GM21381 (cell line): Measurements from ENCODE around the gene ZMYND8.

Experiments used
- ATAC-seq: cut with Tn5 transposase; IDR thresholded peaks from one replicate; pipeline ENCODE4 v1.9.1; 2021; ENCODE audit warnings: mild to moderate bottlenecking, moderate library complexity; ENCODE audit not compliant: unreplicated experiment

The ZMYND8 gene

DNA sequence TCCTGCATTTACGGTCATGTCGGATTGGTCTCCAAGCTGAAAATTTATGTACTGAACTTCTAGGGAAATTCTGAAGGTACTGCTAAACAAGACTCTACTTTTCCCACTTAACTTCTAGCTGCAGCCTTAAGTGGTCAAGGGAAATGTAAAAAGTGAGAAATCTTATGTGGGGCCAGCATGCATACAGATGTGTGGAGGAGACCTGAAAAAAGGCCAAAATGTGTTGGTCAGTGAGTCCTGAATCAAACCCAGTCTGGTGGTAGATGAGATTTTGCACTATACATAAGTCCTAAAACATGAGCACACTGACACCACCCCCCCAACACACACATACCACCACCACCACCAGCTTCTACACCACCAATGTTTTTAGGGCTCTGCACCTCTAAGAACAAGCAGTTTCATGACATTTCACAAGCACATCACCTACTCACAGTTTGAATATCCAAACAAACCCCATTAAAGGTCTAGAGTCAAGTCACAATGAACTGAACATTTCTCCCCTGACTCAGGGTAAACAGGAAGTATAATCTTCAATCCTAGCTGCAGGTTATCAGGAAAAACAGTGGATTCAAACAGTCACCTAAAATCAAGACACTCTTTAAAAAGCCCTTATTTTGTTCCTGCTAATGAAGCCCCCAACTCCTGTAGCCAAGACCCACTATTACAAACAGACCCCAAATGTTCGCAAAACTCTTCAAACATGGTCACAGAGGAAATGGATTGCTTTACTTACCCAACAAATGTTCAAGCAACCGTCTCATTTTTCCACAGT lies 1.6 kb downstream of the ZMYND8 start:
- ATAC-seq = no peak

GRCh38 chr20:47354464-47354713 lies 2.1 kb downstream of the ZMYND8 start:
- ATAC-seq = no peak

- ATAC-seq = no peak
These were observed 2.6 kb downstream of the ZMYND8 start for GRCh38 chr20:47353692-47354463.

GRCh38 chr20:47353239-47353691 lies 3.2 kb downstream of the ZMYND8 start:
- ATAC-seq = no peak

GRCh38 chr20:47352332-47353238 lies 3.9 kb downstream of the ZMYND8 start:
- ATAC-seq = no peak

DNA sequence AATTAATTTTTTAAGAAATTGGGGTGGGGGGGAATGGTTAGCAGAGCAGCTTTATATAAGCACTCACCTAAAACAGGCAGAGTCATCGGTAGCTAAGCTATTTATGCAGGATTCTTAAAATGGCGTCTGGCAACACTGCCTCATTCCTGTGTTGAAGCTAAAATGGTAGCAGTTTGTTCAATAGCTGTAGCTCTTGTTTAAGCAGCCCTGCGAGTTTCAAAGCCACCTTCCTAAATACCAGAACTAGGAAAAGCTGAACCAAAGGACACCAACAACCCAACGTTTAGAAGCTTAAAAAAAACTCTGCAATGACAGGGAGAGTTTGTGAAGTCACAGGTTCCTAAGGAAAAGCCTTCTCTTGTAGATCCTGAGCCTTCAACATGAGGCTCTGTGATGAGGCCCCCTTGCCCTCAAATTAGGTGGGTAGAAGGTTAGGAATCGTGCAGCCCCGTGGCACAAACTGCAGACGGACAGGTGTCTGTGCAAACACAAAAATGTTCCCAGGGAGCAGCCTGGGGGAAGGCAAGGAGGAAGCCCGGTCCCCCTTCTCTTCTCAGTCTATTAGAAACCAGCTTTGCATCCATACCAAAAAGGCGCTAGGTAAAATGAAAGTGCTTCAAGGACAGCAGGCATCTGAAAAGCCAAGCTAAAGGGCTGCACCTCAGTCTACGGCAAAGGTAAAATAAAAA lies 4.7 kb downstream of the ZMYND8 start:
- ATAC-seq = no peak

GRCh38 chr20:47350691-47351545 lies 5.6 kb downstream of the ZMYND8 start:
- no peak for ATAC-seq

DNA sequence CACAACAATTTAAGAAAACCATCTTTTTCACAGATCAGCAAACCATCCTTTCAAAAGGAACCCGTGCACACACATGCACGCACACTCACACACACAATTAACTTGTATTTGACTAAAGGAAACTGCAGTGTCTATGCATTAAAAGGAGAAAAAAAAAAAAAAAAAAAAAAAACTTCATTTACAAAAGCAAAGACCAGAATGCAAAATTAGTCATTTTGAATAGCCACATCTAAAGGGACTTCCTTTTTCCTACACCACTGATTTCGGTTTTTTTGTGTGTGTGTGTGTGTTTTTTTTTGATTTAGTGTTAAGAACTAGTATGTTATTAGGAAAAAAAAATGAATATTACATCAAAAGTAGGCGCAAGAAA lies 6.3 kb downstream of the ZMYND8 start:
- no peak for ATAC-seq

DNA sequence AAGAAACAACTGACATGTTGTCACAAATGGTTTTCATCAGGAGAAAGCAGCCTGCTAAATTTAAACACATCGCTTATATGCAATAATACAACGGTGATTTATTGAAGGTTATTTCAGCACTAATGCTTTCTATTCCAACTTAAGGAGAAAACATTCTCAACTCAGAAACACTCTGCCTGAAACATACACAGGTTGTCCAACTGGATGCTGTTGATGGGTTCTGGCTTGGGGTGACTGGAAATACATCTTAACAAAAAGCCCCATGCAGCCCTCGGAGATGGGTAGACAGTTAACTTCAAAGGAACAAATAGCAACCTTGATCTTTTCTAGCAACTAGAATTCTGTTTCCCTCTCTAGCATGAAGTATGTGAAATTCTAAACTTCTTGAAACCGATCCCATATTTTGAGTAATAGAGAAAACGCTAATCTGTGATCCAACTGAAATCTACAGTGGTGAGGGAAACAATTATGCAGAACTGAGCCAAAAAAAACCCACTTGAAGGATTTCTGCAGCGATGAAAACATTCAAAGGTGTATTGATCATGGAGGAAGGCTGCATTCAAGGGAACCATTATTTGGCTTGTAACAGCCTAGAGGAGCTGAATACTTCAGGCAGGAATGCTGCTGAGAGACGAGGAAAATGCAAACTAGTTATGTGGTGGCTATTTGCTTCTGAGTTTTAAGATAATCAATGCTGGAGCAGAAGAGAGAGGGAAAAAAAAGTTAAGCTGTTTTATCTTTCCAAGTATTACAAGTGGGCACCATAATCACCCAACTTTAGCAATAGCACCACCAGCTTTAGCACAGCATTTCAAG lies 6.9 kb downstream of the ZMYND8 start:
- ATAC-seq = no peak

GRCh38 chr20:47348539-47349142 lies 7.9 kb downstream of the ZMYND8 start:
- no peak for ATAC-seq

DNA sequence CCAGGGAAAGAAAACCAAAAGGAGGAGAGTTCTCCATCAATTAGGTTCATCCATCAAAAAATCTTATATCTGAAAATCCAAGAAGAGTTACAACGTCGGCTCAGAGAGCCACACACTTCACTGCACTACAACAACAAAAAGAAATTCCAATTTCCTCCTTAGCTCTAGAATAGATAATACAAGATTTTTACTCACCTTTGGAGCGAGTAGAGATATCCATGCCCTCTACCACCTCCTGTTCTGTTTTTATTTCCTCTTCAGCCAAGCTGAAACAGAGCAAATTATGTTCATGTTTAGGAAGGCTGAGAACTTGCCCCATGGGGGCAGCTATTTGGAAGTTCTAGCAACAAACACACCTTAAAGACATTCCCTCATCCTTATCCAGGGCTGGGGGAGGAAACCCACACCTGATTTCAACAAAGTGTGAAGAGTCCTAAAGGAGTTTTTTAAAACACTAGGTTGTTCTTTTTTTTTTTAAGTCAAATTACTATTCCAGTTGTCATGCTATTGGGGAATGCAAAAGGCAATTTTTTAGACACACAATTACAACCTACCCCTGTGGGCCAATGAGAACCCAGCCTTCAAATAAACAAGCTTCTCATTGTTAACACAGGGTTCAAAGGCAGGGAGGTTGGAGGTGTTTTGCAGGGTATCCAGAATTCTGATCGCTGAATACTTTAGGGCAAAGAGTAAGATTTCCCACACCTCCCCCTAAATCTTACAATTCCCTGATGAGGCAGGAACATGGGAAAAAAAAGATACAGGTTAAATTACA lies 8.7 kb downstream of the ZMYND8 start:
- no peak for ATAC-seq

DNA sequence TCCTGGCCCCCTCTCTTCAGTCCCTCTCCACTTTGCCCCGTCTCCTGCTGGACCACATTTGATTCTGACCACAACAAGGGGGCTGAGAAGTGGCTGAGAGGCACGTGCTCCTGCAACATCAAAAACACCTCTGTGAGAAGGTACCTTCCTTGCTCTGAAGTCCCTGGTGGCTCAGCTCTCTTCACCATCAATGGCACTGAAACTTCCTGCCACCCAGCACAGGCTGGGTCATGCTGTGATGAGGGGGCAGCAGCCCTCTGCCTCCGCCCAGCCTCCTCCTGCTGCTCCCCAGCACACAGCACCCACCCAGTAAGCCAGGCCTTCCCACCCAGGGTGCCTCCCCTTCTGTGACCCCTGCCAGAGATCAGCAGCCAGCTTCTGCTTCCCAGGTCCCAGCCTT lies 10.3 kb downstream of the ZMYND8 start:
- no peak for ATAC-seq

DNA sequence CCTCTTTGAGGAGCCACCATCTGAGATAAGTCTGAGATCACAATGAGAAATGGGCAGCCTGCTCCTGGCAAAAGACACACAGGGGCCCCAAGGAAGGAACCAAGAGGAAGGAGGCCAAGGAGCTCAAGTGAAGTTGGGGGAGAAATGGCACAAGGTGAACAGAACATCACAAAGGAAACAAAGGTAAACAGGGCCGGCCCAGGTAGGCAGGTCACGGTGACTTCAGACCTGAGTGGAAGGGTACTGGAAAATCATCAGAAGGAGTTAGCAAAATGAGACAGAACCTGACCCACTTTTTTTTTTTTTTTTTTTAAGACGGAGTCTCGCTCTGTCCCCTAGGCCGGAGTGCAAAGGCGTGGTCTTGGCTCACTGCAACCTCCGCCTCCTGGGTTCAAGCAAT lies 11.3 kb downstream of the ZMYND8 start:
- no peak for ATAC-seq

GRCh38 chr20:47343007-47343472 lies 13.5 kb downstream of the ZMYND8 start:
- ATAC-seq = no peak

DNA sequence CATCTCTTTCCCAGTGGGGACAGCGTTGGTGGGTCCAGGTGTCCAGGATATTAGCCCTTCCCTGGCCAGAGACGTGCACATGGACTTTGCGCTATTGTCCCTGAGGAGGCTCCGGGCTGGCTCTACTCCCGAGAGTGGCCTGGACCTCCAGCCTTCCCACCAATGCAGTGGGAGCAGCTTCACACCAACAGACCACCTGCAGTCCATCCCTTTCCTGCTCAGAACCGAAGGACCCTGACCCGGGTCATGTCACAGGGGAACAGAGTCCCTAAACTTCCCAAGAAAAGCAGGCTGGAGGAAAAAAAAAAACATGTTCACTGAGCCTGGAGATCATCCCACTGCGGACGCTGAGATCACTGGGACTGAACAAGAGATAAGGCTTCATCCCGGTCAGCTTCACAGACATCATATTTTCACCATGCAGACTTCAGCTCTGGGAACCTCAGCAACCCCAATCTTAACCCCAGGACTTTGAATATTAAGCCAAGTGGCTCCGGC lies 18.3 kb downstream of the ZMYND8 start:
- ATAC-seq = no peak

GRCh38 chr20:47337413-47337812 lies 19.1 kb downstream of the ZMYND8 start:
- no peak for ATAC-seq

DNA sequence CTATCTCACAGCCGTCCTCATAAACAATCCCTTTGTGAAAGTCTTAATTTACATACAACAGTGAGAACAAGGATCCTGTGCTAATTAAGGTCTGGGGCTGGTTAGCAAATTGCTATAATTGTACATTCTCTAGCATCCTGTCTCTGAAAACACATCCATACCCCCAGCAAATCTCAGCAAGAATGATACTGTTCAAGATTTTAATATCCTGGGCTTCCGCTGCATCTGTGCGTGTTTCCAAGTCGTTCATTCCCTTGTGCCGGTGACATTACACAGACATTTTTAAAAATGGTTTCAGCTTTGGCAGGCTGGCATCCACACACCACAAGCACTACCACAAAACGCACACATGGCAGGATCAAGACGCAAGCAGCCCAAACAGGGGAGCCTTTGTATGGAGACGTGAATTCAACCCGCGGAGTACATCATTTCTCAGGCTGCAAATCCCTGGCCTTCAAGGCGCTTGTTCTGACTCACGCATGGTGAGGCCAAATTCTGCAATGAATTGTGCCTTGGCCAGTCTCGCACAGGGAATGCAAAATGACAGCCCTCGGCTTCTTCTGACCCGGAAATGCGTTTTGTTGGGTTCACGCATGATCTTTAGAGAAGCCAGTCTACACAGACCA lies 20.3 kb downstream of the ZMYND8 start:
- no peak for ATAC-seq
